PC-9 (cell line): ENCODE measurements around the gene ZBTB11.

Experiments
- CTCF ChIP-seq: fragments of 200-600 bp; sonication (generic); conservative IDR thresholded peaks from 2 replicates; pipeline ENCODE4 v1.6.1; 2017; ENCODE audit warnings: mixed run types, antibody characterized with exemption, mild to moderate bottlenecking, moderate library complexity
- EZH2 ChIP-seq: fragments of 200-600 bp; sonication (generic); IDR thresholded peaks from 2 replicates; pipeline ENCODE4 v1.8.0; 2017; ENCODE audit warnings: antibody characterized with exemption, low read depth

DNA sequence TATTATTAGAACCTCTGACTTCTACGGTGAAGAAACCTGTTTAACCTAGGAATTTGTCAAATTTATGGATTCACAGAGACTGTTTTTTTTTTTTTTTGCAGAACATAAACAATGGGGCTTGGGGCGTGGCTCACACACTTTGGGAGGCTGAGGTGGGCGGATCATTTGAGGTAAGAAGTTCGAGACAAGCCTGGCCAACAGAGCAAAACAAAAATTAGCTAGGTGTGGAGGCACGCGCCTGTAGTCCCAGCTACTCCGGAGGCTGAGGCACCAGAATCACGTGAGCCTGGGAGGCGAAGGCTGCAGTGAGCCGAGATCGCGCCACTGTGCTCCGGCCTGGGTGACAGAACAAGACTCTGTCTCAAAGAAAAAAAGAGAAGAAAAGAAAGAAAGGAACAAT is 3.0 kb downstream of the ZBTB11 start:
- no peak for TF ChIP-seq CTCF
- TF ChIP-seq EZH2, result no peak
